Right kidney (tissue), 1 donor: ENCODE data around the gene ZNF254.
"Not testable (repeated sequence)": the region's sequence is repeated elsewhere in the genome, so short reads cannot be mapped to it uniquely, and the experiment has no call there.

Experiments used
- DNase-seq: peaks from one replicate; pipeline ENCODE4 v3.0.0-alpha.2; 2016

Gene ZNF254

DNA sequence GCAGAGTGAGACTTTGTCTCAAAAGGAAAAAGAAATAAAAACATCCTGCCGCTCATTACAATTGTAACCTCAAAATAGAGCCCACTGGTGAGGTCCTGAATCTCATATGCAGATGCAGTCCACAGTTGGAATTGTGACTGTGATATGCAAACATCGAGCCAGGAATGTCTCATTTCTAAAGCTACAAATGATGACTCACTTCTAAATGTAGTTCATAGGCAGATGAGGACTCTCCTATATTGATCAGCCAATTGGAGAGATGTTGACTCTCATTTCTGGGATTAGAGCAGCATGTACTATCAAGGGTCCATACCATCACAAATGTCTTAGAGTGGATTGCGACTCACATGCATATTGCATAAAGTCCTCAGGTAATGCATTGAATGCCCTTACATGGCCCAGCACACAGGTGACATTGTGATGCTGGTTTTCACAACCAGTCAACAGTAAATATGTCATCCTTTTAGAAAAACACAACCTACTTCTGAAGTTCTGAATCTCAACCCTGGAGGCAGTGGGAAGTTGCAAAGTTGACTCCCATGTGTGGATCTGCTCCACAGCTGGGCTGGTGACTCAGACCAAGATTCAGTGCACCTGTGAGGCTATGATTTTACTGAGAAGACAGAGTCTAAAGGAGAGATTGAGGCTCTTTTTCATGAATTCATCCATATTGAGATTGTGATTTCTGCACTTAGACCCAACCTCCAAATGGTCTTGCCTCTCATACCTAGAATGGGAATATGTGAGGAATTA is 16.9 kb upstream of the ZNF254 start:
- DNase-seq: no peak

DNA sequence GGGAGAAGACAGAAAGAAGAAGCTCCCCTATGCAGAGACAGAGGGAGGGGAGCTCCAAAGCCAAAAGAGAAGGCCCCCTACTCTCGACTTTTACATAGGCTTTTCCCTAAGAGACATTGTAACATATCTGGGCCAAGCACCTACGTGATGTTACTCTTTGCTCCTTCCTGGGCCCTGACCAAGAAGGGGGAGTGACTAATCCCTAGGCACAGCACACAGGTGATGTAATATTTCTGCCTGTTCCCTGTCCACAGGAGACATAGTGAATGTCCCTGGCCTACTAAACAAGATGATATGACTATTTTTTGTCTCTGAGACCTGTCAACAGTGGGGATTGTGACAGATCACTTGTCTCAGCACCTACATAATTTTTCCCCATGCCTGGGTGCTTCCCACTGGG is 15.9 kb upstream of the ZNF254 start:
- no peak for DNase-seq

DNA sequence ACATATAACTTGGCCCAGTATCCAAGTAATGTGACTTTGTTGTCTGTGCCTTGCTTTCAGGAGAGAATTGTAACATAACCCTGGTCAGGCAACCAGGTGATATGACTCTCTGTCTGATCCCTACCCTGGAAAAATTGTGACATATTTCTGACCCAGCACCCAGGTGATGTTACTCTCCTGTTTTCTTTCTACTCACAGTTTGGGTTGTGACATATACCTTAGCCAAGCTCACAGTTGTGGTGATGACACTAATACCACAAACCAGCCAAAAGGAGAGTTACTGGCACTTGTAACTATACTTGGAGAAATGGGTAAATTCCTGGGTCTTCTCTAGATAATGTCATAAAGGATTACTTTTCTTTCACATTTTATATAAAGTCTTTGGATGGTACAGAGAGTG is 14.3 kb upstream of the ZNF254 start:
- no peak for DNase-seq

DNA sequence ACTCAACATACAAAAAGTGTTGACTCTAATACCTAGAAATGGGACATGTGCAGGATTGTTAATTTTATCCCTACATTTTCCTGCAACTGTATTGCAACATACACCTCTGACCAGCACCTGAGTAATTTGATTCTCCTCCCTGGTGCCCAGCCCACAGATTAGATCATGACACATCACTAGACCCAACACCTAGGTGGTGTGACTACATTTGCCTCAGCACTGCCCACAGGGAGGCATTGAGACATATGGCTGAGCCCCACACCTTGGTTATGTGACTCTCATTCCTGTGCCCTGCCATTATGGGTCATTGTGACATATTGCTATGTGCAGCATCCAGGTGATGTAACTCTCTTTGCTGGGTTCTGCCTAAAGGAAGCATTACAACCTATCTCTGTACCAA is 13.2 kb upstream of the ZNF254 start:
- DNase-seq: no peak

DNA sequence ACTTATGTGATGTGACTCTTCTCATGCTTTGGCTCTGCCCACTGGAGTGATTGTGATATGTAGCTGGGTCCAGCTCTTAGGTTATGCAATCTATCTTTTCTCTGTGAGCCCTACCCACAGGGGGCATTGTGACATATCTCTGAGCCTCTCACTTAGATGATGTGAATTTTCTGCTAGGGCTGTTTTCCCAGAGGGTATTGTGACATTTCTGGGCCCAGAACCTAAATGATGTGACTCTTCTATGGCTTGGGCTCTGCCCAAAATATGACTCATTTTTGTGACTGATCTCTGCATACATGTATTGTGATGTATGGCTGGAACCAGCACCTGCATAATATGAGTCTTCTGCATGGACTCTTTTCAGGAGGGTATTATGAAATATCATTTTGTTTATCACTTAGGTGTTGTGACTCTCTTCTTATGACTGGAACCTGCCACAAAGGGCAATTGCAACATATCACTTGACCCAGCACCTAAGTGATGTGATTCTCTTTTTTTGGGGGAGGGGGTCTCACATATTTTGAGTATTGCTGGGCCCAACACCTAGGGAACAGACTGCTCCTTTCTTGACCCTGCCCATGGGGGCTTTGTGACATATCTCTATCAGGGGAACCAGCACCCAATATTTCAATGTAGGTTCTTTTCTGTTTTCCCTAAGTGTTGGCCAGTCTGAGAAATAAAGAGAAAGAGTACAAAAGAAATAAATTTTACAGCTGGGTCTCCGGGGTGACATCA is 12.1 kb upstream of the ZNF254 start:
- no peak for DNase-seq

DNA sequence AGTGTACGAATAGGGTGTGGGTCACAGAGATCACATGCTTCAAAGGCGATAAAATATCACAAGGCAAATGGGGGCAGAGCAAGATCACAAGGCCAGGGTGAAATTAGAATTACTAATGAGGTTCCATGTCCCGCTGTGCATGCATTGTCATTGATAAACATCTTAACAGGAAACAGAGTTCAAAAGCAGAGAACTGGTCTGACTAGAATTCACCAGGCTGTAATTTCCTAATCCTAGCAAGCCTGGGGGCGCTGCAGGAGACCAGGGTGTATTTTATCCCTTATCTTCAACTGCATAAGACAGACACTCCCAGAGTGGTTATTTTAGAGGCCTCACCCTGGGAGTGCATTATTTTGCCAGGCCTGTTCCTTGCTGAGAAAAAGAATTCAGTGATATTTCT is 11.5 kb upstream of the ZNF254 start:
- not testable (repeated sequence) for DNase-seq

DNA sequence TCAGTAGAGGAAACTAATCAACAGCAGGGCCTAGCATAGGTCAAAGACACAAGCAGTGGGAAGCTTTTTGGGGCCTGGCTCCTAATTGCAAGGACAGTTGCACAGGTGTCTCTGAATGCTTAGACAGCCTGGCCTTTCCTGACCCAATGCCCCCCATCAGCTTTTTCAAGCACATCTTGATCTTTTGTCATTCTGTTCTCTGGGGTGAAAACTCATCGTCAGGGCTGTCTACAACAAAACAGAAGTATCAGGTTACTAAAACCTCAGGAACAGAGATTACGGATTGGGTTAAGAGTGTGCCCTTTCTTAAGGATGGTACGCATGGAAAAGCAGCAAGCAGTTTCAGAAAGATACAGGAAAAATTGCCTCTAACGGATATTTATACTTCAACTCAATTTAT is 8.3 kb upstream of the ZNF254 start:
- no peak for DNase-seq

DNA sequence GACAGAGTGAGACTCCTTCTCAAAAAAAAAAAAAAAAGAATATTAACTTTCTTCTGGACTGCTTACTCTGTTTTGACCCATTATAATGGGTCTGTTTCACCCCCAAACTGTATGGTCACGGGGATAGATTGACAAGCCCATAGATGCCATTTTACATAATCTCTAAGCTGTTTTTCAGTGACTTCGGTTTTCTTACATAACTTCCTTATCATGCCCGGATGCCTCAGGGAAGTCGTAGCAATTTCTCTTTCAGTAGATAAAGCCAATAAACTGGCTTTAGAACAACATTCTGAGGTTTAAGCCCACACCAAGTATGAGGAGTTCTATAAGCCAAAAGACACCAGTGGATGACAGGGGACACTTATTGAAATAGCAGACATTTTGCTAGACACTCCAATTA is 5.9 kb upstream of the ZNF254 start:
- no peak for DNase-seq

DNA sequence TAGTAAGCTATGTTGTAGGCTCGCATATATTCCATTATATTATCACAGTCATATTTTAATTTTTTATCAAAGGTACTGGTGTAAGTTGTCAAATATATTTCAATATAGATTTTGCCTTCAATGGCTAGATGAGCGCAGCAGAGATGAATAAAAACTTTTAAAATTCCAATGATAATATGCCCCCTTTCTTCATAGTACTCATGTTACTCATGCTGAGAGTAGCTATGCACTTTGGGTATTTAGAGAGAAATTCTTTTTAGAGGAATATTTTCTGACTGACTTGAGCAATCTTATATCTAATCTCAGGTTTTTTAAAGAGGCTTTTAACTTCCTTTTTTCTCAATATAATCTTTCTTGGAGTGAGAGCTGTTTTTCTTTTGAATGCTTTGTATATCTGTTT is 11.4 kb downstream of the ZNF254 start:
- no peak for DNase-seq

DNA sequence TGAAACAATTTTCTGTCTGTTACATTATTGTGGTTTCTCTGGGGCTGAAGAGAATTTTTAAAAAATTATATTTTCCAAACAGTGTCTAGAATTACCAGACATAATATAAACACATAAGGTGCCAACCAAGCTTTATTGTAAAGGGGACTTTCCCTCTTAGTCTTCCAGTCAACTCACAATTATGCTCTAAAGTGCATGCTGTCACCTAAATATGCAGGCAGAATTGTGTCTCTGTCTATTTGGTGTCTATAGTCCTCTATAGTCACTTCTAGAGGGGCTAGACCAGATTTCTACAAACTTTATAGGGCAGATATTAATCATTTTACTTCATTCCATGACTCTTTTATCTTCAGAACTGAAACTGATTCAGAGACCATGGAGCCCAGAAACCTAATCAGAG is 12.8 kb downstream of the ZNF254 start:
- DNase-seq: no peak

DNA sequence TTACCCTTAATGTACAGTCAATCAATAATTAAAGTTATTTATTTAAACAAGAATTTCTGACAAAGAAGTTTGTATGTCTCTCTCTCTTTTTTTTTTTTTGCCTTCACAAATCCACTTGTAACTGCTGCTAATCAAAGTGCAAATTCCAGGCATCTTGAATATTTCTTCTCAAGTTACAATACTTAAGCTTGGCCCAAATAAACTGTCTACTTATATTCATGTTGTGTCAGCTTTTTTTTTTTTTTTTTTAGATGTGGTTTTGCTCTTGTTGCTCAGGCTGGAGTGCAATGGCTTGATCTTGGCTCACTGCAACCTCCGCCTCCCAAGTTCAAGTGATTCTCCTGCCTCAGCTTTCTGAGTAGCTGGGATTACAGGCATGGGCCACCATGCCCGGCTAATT is 13.6 kb downstream of the ZNF254 start:
- DNase-seq: not testable (repeated sequence)

DNA sequence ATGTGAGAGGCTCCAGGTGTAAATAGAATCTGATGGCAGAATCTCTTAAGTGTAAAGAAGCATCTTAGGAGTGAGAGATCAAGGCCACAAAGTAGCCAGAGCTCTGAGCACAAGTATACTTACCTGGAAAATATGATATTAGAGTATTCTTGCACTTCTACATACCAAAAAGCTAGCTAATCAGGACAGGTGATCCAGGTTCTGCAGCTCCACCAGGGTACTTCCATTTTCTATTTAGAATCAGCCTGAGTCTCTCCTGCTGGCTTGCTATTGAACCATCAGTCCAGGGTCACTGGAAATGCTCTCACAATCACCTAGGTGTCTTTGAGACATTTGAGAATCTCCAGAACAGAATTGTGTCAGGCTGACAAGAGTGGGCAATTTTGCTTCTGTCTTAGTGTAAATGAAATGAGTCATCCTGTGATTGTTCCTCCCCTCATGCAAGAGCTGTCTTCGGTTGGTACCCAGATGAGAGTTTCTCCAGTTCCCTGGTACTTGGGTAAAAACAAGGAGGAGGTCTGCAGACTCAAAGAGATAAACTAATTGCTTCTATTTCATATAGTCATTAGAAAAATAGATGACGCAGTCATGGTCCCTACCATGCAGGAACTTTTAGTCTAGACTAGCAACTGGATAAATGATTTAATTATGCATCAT is 14.6 kb downstream of the ZNF254 start:
- DNase-seq: no peak

DNA sequence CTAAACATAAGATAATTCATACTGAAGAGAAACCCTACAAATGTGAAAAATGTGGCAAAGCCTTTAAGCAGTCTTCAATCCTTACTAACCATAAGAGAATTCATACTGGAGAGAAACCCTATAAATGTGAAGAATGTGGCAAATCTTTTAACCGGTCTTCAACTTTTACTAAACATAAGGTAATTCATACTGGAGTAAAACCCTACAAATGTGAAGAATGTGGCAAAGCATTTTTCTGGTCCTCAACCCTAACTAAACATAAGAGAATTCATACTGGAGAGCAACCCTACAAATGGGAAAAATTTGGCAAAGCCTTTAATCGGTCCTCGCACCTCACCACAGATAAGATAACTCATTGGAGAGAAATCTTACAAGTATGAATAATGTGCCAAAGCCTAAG is 40.6 kb downstream of the ZNF254 start:
- no peak for DNase-seq

DNA sequence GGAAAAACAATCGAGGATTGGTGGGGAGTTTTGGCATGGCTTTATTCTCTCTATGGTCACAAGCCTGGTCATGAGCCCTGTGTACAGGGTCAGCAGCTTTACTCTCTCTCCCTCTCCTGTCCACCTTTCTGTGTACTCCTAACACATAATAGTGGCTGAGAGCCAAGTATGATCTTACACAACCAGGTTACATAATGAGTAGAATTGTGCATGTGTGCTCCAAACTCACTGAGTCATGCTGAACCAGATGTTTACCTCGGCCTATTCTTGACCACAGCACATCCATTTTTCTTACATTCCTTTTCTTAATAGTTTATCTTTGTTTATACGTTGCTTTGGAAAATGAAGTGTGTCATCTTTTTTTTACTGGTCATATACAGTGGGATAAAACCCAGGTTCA is 53.1 kb downstream of the ZNF254 start:
- DNase-seq: no peak

DNA sequence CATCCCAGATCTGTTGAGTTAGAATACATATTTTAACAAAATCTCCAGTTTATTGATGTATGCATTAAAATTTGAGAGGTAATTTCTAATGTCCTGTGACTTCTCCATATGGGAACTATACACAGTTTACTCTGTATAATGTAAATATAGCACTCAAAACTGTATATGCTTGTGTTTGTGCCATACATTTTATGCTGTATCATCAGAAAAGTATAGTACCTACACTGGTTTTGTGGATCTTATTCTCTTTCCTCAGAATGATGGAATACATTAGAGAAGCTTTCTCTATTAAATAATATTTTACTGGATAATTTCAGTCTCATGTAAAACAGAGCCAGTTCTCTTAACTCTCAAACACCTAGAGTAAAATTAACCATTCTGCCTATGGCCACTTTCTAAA is 53.6 kb downstream of the ZNF254 start:
- no peak for DNase-seq

DNA sequence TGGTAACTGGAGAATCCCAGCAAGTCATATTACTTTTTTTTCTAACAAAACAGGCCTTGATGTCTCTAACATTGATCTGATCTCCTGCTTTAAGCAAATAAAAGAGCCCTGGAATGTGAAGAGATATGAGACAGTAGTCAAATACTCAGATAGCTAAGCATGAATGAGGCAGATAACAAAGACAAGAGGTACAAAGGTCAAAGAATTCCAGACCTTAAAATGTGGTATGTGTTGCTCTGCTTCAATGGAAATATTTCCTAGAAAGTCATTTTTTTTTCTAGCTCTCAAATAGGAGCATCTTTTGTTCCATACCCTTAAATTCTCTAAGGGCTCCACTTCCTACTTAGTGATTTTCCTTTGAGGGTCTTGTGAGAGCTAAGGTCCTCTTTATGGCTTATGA is 54.6 kb downstream of the ZNF254 start:
- no peak for DNase-seq

DNA sequence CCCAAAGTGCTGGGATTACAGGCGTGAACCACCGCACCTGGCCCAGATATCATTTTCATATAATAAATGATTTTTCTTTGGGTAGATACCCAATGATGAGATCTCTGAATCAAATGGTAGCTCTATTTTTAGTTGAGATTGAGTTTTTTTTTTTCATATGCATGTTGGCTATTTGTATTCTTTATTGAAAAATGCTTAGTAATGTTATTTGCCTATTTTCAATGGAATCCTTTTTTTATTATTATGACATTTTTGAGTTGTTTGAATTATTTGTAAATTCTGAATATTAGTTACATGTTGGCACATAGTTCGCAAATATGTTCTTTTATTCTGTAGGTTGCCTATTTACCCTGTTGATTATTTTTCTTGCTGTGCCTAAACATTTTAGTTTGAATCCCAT is 55.8 kb downstream of the ZNF254 start:
- DNase-seq: no peak

DNA sequence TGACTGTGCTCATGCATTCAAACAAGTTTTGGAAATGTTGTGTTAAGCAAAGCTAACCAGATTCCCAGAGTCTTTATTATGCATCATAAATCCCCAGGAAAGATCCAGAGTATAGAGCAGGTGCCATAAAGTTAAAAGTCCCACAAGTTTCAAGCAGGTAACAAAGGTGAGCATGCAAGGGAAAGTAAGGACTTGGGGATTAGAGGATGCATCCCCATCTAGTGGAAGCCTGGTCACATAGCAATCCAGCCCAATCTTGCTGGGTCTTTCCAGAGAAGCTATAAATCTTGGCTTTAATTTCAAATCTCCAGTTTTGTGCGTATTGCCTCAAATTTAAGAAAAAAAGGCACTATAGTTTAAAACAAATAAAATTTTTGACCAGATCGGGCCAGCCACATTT is 72.7 kb downstream of the ZNF254 start:
- no peak for DNase-seq

DNA sequence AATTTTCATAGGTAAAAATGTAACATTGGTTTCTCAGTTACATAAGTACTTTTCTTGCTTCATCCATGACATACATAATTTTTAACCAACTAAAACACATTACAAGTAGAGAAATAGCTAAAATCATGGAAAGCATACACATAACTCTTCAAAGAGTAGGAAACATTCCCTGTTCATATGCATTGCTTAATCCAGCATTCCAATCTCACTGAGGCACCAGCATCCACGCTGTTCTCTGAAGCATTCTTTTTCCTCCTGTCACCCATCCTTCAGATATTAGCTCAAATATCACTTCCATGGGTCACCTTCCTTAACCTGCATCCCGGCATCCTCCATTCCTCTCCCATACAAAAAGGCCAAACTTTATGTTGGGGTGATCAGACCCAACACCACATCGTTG is 79.1 kb downstream of the ZNF254 start:
- no peak for DNase-seq

DNA sequence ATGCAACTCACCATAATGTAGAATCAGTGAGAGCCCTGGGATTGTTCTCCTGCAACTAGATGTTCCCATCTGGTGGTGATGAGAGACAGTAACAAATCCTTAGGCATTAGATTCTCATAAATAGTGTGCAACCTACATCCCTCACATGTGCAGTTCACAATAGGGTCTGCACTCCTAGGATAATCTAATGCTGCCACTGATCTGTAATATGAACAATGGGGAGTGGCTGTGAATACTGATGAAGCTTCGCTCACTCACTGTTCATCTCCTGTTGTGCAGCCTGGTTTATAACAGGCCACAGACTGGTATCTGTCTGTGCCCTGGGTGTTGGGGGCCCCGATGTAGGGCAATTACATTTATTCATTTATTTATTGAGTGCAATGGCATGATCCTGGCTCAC is 86.9 kb downstream of the ZNF254 start:
- DNase-seq: no peak

DNA sequence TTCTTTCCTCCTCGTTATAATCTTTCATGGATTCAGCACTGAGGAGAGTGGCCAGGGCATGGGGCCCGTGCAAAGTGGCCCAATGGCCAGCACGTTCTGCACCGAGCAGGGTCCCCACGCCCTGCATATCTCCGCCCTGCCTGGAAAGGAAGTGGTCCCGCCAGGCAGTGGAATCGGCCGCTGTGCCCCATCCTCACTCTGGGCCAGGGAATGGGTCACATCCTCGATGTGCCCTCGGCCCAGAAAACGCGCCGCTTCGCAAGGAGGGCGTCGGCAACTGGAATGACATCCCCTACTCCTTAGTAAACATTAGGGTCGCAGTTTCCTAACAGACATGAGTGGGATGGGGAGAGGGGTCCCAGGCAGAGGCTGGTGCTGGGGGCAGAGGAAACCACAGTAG is 90.7 kb downstream of the ZNF254 start:
- no peak for DNase-seq

DNA sequence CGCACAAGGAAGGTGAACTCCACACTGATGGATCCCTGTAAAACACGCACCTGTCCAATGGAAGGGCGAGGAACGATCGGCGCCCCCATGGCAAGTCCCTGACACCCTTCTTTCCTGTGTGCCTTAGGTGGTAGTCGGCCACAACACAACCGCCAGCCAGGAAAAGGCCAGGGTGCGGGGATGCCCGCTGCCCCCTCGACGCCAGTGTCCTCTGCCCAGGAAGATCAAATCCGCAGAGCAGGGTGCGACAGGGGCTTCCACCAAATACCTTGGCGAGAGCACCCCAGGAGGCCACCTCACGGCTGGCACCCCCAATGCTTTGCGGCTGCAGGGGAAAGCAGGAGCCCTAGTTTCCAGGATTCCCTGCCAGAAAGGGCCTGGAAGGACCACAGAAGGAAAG is 91.2 kb downstream of the ZNF254 start:
- no peak for DNase-seq
